ENCODE results near the gene KCNE1. TPM values are rescaled to one million over a fixed set of nuclear protein-coding genes. Genes with fewer than 3 reads are reported as not detected.
"Not testable (repeated sequence)": the region's sequence is repeated elsewhere in the genome, so short reads cannot be mapped to it uniquely, and the experiment has no call there.

KCNE1 gene
- total RNA-seq, 1 donor from 2014 or later: 21.7 TPM

DNA sequence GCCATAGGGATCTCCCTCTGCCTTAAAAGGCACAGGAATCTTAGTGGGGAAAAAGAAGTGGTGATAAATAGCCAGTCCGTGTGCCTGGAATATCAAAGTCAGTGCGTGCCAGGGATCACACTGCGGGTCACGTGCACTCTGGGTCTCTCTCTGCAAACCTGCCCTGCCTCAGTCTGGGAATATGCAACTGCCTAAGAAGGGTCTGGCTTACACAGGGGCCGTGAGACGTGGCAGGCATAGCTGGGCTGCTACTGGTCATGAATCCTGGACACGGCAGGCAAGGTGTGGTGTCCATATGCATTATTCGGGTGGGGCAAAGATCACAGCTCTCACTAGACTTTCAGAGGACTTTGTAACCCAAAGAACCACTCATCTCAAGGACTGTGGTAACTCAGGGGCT, 65.0 kb downstream of the KCNE1 start:
- H3K4me3 ChIP-seq; DNase-seq; intact Hi-C loops (cut with DNase I); H3K27me3 ChIP-seq (ENCODE audit: low read depth); H3K36me3 ChIP-seq; H3K27ac ChIP-seq; ATAC-seq; H3K9me3 ChIP-seq; H3K4me1 ChIP-seq: not testable (repeated sequence)

DNA sequence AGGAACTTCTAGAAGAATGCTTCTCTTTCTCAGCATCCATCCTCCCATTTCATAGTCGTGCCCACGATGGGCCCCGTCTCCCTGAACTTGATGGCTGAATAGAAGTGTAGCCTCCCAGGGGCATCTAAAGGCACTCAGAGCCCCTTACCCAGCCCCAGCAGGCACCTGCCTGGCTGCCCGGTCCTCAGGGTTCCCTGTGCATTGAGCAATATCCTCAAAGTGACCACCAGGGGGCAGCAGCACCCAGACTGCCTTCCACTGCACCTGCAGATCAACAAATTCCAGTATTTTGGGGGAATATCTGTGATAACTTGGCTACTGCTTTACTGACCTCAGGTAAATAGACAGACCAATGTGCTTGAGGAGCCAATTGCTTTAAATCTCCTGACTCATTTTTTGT, 68.5 kb downstream of the KCNE1 start:
- H3K4me3 ChIP-seq; H3K27me3 ChIP-seq (ENCODE audit: low read depth); H3K36me3 ChIP-seq; DNase-seq; H3K4me1 ChIP-seq; intact Hi-C loops (cut with DNase I); H3K9me3 ChIP-seq; H3K27ac ChIP-seq: not testable (repeated sequence)
- peak; percentile 61 to 81 for ATAC-seq

- H3K27ac ChIP-seq; H3K36me3 ChIP-seq; H3K27me3 ChIP-seq (ENCODE audit: low read depth); H3K9me3 ChIP-seq; ATAC-seq; intact Hi-C loops (cut with DNase I); H3K4me1 ChIP-seq; H3K4me3 ChIP-seq; DNase-seq: not testable (repeated sequence)
Measured at GRCh38 chr21:34429710-34430109, 82.3 kb downstream of the KCNE1 start.

- H3K4me1 ChIP-seq; H3K27ac ChIP-seq; H3K9me3 ChIP-seq; H3K36me3 ChIP-seq; H3K27me3 ChIP-seq (ENCODE audit: low read depth); ATAC-seq; H3K4me3 ChIP-seq; DNase-seq; intact Hi-C loops (cut with DNase I): not testable (repeated sequence)
Measured at GRCh38 chr21:34428441-34428840, 83.6 kb downstream of the KCNE1 start.

- ATAC-seq; H3K9me3 ChIP-seq; intact Hi-C loops (cut with DNase I): not testable (repeated sequence)
Measured at GRCh38 chr21:34427339-34427738, 84.7 kb downstream of the KCNE1 start.

GRCh38 chr21:34423805-34424204, 88.2 kb downstream of the KCNE1 start, which contains the start of gene SMIM34:
Gene SMIM34 (minus strand): TSS chr21:34423951. CDS start chr21:34423839, 112 bp downstream.
- ATAC-seq; H3K4me1 ChIP-seq; H3K4me3 ChIP-seq; DNase-seq; H3K27me3 ChIP-seq (ENCODE audit: low read depth); H3K27ac ChIP-seq; H3K36me3 ChIP-seq; H3K9me3 ChIP-seq; intact Hi-C loops (cut with DNase I): not testable (repeated sequence)

More at GRCh38 chr21:34427339-34427738, 84.7 kb downstream of the KCNE1 start:
- H3K4me3 ChIP-seq; H3K36me3 ChIP-seq; H3K4me1 ChIP-seq; DNase-seq; H3K27ac ChIP-seq; H3K27me3 ChIP-seq (ENCODE audit: low read depth): not testable (repeated sequence)

- H3K4me1 ChIP-seq; DNase-seq; H3K27me3 ChIP-seq (ENCODE audit: low read depth); H3K9me3 ChIP-seq; H3K4me3 ChIP-seq; intact Hi-C loops (cut with DNase I); H3K36me3 ChIP-seq; H3K27ac ChIP-seq; ATAC-seq: not testable (repeated sequence)
Measured at GRCh38 chr21:34417448-34418077, 94.4 kb downstream of the KCNE1 start.

DNA sequence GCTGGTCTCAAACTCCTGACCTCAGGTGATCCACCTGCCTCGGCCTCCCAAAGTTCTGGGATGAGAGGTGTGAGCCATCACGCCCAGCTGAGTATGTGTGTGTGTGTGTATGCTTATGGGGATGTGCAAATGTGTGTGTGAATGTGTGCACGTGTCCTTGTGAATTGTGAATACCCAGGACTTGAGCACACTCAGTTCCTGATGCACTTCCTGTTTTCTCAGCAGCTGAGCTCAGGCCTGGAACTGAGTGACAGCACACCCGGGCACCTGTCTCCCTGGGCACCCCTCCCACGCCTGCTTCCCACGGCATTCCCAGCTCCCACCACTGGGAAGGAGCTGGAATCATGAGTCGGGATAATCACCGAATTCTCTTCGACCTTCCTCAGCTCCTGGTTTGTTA, 104.7 kb downstream of the KCNE1 start:
- intact Hi-C loops (cut with DNase I): not testable (repeated sequence)

DNA sequence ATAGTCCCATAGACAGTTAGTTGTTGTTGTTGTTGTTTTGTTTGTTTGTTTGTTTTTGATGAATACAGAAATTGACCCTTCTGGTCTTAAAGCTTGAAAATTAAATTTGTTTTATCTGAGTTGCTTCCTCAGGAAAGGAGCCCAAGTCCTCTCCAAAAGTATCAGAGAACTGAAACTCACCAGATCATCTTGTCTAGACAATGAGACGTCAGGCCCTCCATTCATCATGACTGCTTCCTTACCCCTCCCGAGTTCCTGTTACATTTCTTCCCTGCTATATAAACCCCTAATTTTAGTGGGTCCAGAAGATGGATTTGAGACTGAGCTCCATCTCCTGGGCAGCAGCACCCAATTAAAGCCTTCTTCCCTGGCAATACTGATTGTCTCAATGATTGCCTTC, 105.3 kb downstream of the KCNE1 start:
- intact Hi-C loops (cut with DNase I); H3K36me3 ChIP-seq: not testable (repeated sequence)

More for the DNA sequence above, 104.7 kb downstream of the KCNE1 start:
- H3K4me3 ChIP-seq; H3K27ac ChIP-seq; DNase-seq; H3K36me3 ChIP-seq; H3K9me3 ChIP-seq; ATAC-seq; H3K4me1 ChIP-seq; H3K27me3 ChIP-seq (ENCODE audit: low read depth): not testable (repeated sequence)

DNA sequence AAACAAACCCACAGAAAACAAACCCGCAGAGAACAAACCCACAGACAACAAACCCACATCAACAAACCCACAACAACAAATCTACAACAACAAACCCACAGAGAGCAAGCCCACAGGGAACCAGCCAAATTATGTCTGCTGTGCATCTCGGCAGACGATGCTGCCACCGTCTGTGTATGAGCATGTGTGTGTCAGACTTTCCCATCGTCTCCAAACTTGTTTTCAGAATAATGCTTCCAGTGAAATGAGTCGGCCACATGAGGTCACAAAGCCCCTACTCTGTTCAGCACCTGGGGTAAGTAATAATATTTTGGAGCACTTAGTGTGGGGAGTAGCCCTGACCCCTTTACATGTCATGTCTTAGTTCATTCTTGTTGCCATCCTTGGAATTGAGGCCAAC, 105.9 kb downstream of the KCNE1 start:
- intact Hi-C loops (cut with DNase I); H3K4me1 ChIP-seq; H3K27ac ChIP-seq; DNase-seq; H3K27me3 ChIP-seq (ENCODE audit: low read depth); ATAC-seq; H3K4me3 ChIP-seq; H3K36me3 ChIP-seq; H3K9me3 ChIP-seq: not testable (repeated sequence)

More for the DNA sequence above, 105.3 kb downstream of the KCNE1 start:
- not testable (repeated sequence) for H3K9me3 ChIP-seq; H3K4me3 ChIP-seq; ATAC-seq; H3K27ac ChIP-seq; H3K4me1 ChIP-seq; DNase-seq; H3K27me3 ChIP-seq (ENCODE audit: low read depth)

- H3K4me1 ChIP-seq; H3K27ac ChIP-seq; ATAC-seq; H3K27me3 ChIP-seq (ENCODE audit: low read depth); H3K4me3 ChIP-seq; H3K9me3 ChIP-seq; DNase-seq; intact Hi-C loops (cut with DNase I); H3K36me3 ChIP-seq: not testable (repeated sequence)
Measured at GRCh38 chr21:34405686-34406085, 106.3 kb downstream of the KCNE1 start.

DNA sequence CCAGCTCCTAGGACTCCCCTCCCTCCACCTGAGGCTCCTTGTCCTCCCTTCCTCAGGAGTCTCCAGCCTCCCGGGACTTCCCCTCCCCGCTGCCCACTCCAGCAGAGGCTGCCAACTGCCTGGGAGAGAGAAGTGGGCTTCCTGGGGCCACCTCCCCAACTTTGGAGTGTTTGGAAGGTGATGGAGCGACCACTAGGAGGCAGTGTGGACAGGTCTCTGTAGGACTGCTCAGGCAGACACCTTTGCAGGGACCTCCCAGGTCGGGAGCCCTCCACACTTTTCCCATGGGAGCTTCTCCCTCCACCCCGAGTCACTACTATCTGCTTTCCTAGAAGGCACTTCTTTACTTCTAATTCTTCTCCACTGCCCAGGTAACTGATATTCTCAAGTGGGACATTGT, 107.3 kb downstream of the KCNE1 start:
- H3K9me3 ChIP-seq; H3K27me3 ChIP-seq (ENCODE audit: low read depth); intact Hi-C loops (cut with DNase I); H3K4me1 ChIP-seq; H3K4me3 ChIP-seq; H3K36me3 ChIP-seq; DNase-seq; ATAC-seq; H3K27ac ChIP-seq: not testable (repeated sequence)

- H3K4me3 ChIP-seq; H3K27ac ChIP-seq; H3K27me3 ChIP-seq (ENCODE audit: low read depth); H3K36me3 ChIP-seq; ATAC-seq; H3K9me3 ChIP-seq; DNase-seq; intact Hi-C loops (cut with DNase I); H3K4me1 ChIP-seq: not testable (repeated sequence)
Measured at GRCh38 chr21:34400522-34400921, 111.5 kb downstream of the KCNE1 start.
